Neuronal stem cell (in vitro differentiated cells): Measurements from ENCODE around the gene KIF6.

Experiments
- DNase-seq: peaks from one replicate; pipeline ENCODE4 v3.0.0-alpha.2; 2013; ENCODE audit warnings: low spot score
- H2AFZ ChIP-seq: one replicate; pipeline ENCODE4 v1.6.1; 2013; ENCODE audit warnings: mild to moderate bottlenecking, low read length, inconsistent platforms
- H2AK5ac ChIP-seq: 2 replicates; pipeline ENCODE4 v1.6.1; 2013; ENCODE audit warnings: low read depth, mild to moderate bottlenecking, inconsistent platforms, low read length, moderate library complexity, mixed read lengths
- H2BK120ac ChIP-seq: 2 replicates; pipeline ENCODE4 v1.6.1; 2013; ENCODE audit warnings: low read depth, mild to moderate bottlenecking, inconsistent platforms, low read length, moderate library complexity, mixed read lengths
- H2BK12ac ChIP-seq: one replicate; pipeline ENCODE4 v1.6.1; 2013; ENCODE audit warnings: low read length, inconsistent platforms
- H2BK15ac ChIP-seq: 2 replicates; pipeline ENCODE4 v1.6.1; 2013; ENCODE audit warnings: mild to moderate bottlenecking, low read length, inconsistent platforms, mixed read lengths
- H2BK5ac ChIP-seq: one replicate; pipeline ENCODE4 v1.6.1; 2013; ENCODE audit warnings: inconsistent platforms, mild to moderate bottlenecking, low read length, moderate library complexity
- H3K14ac ChIP-seq: one replicate; pipeline ENCODE4 v1.6.1; 2013; ENCODE audit warnings: low read length, inconsistent platforms
- H3K18ac ChIP-seq: 2 replicates; pipeline ENCODE4 v1.6.1; 2013; ENCODE audit warnings: low read length, inconsistent platforms
- H3K23ac ChIP-seq: 2 replicates; pipeline ENCODE4 v1.6.1; 2013; ENCODE audit warnings: low read depth, mild to moderate bottlenecking, mixed read lengths, low read length, inconsistent platforms; ENCODE audit not compliant: poor library complexity
- H3K27ac ChIP-seq: replicated peaks from 3 replicates; pipeline ENCODE4 v1.5.1; 2013; ENCODE audit warnings: low read length, inconsistent platforms
- H3K27me3 ChIP-seq, 3 experiments: 2 replicates each; pipeline ENCODE4 v1.6.1; 2013; ENCODE audit warnings: low read length in 3 of 3, mild to moderate bottlenecking in 2 of 3, inconsistent platforms in 1 of 3, low read depth in 1 of 3, mixed read lengths in 1 of 3, moderate library complexity in 1 of 3; ENCODE audit not compliant: control insufficient read depth in 3 of 3, insufficient read depth in 3 of 3
- H3K36me3 ChIP-seq, 2 donors: replicated peaks in 1 of 2; 2 replicates each; pipeline ENCODE4 v1.6.1; 2013; ENCODE audit warnings: low read length in 2 of 2; ENCODE audit not compliant: control insufficient read depth in 2 of 2, insufficient read depth in 2 of 2
- H3K4ac ChIP-seq: 2 replicates; pipeline ENCODE4 v1.6.1; 2013; ENCODE audit warnings: inconsistent platforms, mild to moderate bottlenecking, low read length, moderate library complexity
- H3K4me1 ChIP-seq, 2 donors: 1 replicate in 1 of 2; 2 replicates in 1 of 2; pipeline ENCODE4 v1.6.1; 2013; ENCODE audit warnings: low read length in 2 of 2, low read depth in 1 of 2; ENCODE audit not compliant: control insufficient read depth in 2 of 2, insufficient read depth in 1 of 2
- H3K4me2 ChIP-seq: one replicate; pipeline ENCODE4 v1.6.1; 2013; ENCODE audit warnings: mild to moderate bottlenecking, low read length, inconsistent platforms; ENCODE audit not compliant: insufficient read depth, poor library complexity, severe bottlenecking
- H3K4me3 ChIP-seq, 2 donors: 2 replicates each; pipeline ENCODE4 v1.5.1; 2013; ENCODE audit warnings: low read length in 2 of 2, mild to moderate bottlenecking in 2 of 2, inconsistent platforms in 1 of 2, moderate library complexity in 1 of 2
- H3K79me1 ChIP-seq: one replicate; pipeline ENCODE4 v1.6.1; 2013; ENCODE audit warnings: low read depth, mild to moderate bottlenecking, inconsistent platforms, low read length, moderate library complexity
- H3K9ac ChIP-seq: one replicate; pipeline ENCODE4 v1.6.1; 2013; ENCODE audit warnings: mild to moderate bottlenecking, low read depth, low read length, inconsistent platforms; ENCODE audit not compliant: poor library complexity
- H3K9me3 ChIP-seq, 2 donors: replicated peaks in 1 of 2; 2 replicates each; pipeline versions ENCODE3 to v1.6.1; 2013; ENCODE audit warnings: low read length in 2 of 2, mild to moderate bottlenecking in 2 of 2, inconsistent platforms in 1 of 2, low read depth in 1 of 2, mixed read lengths in 1 of 2, moderate library complexity in 1 of 2; ENCODE audit not compliant: control insufficient read depth in 2 of 2, insufficient read depth in 1 of 2
- H4K8ac ChIP-seq: one replicate; pipeline ENCODE4 v1.6.1; 2013; ENCODE audit warnings: low read depth, mild to moderate bottlenecking, inconsistent platforms, low read length, moderate library complexity
- H4K91ac ChIP-seq: one replicate; pipeline ENCODE4 v1.6.1; 2013; ENCODE audit warnings: low read length, low read depth, mild to moderate bottlenecking, inconsistent platforms; ENCODE audit not compliant: poor library complexity
- WGBS, 2 donors: extraction: QIAGEN DNeasy Blood & Tissue Kit; methylation state at CpG; one replicate each; pipeline ENCODE4 v1.1.7; 2013; ENCODE audit warnings: missing lambda C conversion rate in 2 of 2, mixed read lengths in 1 of 2; ENCODE audit not compliant: insufficient read length in 2 of 2, insufficient replicate concordance in 1 of 2; ENCODE audit errors: extremely low coverage in 2 of 2; 5-methylcytosine and 5-hydroxymethylcytosine counted together

Gene KIF6

DNA sequence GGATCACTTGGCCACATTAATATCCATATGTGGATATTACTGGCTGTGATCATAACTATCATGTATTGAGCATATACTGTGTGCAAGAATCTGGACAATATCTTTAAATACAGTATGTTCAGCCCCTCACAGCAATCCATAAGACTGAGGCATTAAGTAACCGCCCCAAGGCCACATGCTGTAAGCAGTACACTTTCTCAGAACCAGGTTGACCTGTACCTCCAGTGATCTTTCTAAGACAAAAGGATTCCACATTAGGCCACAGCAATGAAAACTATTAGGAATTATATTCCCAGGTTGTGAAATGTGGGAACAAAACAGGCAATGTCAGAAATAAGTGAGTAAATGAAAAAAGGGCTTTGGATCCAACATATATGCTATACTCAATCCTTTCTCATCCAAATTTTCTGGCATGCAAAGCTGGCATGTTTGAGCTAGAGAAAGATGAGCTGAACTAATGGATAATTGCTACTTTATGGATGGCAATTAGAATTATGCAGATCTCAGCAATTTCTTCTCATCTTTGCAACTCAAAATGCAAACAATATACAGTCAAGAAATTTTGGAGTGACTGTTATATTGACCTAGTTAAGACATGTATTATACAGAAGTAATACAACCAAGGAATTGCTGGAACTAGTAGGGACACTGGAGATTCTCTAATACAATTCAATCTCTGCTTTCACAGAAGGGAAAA, 86.9 kb downstream of the KIF6 start:
- WGBS, 2 donors: no CpG with 5 or more reads among the region's 1 CpG
- Histone ChIP-seq H3K9ac (no peak overlapping the region), H2AK5ac (no peak overlapping the region), H3K18ac (no peak overlapping the region), H3K36me3 (no peaks in the 10 kb centered on the region), H3K4me3 (no peak overlapping the region), H3K14ac (no peak overlapping the region), H3K4me1 (peaks cover 0 to 2% of the 10 kb centered on the region in 2 donors), H3K27ac (no peak overlapping the region), H3K79me1 (no peaks in the 10 kb centered on the region), H3K27me3 (no peaks in the 10 kb centered on the region), H3K23ac (no peak overlapping the region), H3K4ac (no peak overlapping the region), H2BK120ac (no peak overlapping the region), H3K9me3 (no peaks in the 10 kb centered on the region), H2BK5ac (no peak overlapping the region), H2BK12ac (no peak overlapping the region), H2BK15ac (no peak overlapping the region), H2AFZ (no peak overlapping the region), H3K4me2 (no peak overlapping the region), H4K91ac (no peak overlapping the region), H4K8ac (no peak overlapping the region)
- no peak for DNase-seq

DNA sequence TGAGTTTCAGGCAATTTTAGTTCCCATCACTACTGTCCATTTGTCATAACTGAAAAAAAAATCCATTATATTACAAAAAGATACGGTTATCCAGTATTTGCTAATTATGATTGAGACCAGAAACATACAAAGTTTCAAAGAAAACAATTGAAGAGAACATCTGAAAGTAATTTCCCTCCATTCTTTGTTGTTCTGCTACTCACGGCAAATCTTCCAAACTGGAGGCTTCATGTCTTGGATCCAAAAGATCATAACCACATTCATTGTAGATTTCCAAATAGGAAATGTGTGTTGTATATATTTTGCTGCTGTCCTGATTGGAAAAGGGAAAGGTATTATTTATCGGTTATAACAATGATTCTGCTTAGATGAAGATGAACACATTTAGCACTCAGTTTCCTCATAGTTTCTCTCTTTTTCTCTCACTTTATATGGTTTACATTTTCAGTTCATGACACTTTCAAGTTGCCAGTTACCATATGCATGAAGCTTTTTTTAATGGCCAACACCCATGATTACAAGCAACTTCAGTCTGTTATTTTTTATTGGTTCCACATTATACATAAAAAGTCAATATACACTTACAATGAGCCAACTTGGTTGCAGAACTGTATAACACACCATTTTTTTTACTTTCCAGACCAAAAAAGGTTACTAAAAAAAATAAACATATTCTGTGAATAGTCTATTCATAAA, 90.4 kb downstream of the KIF6 start:
- no peak overlapping the region for H3K14ac ChIP-seq
- H3K27ac ChIP-seq: no peak overlapping the region
- H3K27me3 ChIP-seq: no peaks in the 10 kb centered on the region
- H3K4ac ChIP-seq: no peak overlapping the region
- H3K9me3 ChIP-seq: no peaks in the 10 kb centered on the region
- H3K9ac ChIP-seq: no peak overlapping the region
- no peak overlapping the region for H4K8ac ChIP-seq
- H3K4me1 ChIP-seq: peaks cover 0 to 2% of the 10 kb centered on the region in 2 donors
- no peak overlapping the region for H2BK120ac ChIP-seq
- no peak overlapping the region for H3K18ac ChIP-seq
- H2BK5ac ChIP-seq: no peak overlapping the region
- H4K91ac ChIP-seq: no peak overlapping the region
- WGBS, 2 donors: no CpG with 5 or more reads among the region's 3 CpGs
- no peak overlapping the region for H3K4me2 ChIP-seq
- H2AK5ac ChIP-seq: no peak overlapping the region
- no peak overlapping the region for H2BK12ac ChIP-seq
- H3K36me3 ChIP-seq: no peaks in the 10 kb centered on the region
- H3K23ac ChIP-seq: no peak overlapping the region
- no peak for DNase-seq
- no peaks in the 10 kb centered on the region for H3K79me1 ChIP-seq
- no peak overlapping the region for H2BK15ac ChIP-seq
- no peak overlapping the region for H2AFZ ChIP-seq
- no peak overlapping the region for H3K4me3 ChIP-seq

DNA sequence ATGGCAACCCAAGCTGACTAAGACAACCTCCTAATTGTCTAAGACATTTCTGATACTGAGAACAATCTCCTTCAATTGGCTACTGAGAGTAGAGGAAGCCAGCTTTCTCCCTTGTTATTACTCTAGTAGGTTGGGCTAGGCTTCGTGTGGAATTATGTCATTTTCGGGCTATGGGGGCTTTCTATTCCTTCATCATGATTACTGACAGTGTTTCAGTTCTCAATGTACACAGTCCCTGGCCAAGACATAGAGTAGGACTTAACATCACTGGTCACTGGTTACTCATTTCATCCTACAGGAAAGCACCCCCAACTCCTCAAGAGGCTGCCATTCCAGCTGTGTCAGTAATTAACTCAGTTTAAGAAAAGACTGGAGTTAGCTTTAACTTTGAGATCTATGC, 100.0 kb downstream of the KIF6 start:
- H3K18ac ChIP-seq: no peak overlapping the region
- no CpG with 5 or more reads among the region's 2 CpGs for WGBS, 2 donors

DNA sequence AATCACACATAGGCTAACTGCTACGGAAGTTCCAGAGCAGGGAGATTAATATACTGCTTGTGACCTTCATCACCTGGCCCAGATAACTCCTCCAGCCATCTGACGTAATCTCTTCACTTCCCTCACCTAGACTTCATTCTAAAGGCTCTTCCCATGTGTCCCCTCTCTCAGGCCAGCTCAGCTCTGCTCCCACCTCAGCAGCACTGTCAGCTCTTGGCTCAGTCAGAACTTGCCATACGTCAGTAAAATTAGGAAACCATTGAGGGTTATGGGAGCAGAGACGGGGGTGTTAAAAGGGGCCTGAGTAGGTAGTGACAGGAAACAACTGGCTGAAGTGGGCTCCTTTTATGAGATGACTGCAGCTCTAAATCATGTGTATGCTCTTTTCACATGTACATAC, 101.5 kb downstream of the KIF6 start:
- H2BK5ac ChIP-seq: no peak overlapping the region
- no peak overlapping the region for H3K23ac ChIP-seq
- H3K9ac ChIP-seq: peak overlapping the region; percentile 21
- no peak overlapping the region for H2BK12ac ChIP-seq
- peaks cover 0 to 3% of the 10 kb centered on the region in 2 donors for H3K4me1 ChIP-seq
- H4K8ac ChIP-seq: peak overlapping the region; percentile 82
- peak overlapping the region; percentile 64 for H3K18ac ChIP-seq
- H3K36me3 ChIP-seq: no peaks in the 10 kb centered on the region
- H4K91ac ChIP-seq: no peak overlapping the region
- H3K14ac ChIP-seq: peak overlapping the region; percentile 38
- H3K4me2 ChIP-seq: no peak overlapping the region
- no CpG with 5 or more reads among the region's 4 CpGs for WGBS, 2 donors
- H3K4me3 ChIP-seq: no peak overlapping the region
- no peaks in the 10 kb centered on the region for H3K9me3 ChIP-seq
- no peak overlapping the region for H2BK120ac ChIP-seq
- no peak for DNase-seq
- no peaks in the 10 kb centered on the region for H3K79me1 ChIP-seq
- no peaks in the 10 kb centered on the region for H3K27me3 ChIP-seq
- no peak overlapping the region for H3K4ac ChIP-seq
- H2AK5ac ChIP-seq: no peak overlapping the region
- H2AFZ ChIP-seq: no peak overlapping the region
- H3K27ac ChIP-seq: no peak overlapping the region
- no peak overlapping the region for H2BK15ac ChIP-seq

More for the DNA sequence above, 100.0 kb downstream of the KIF6 start:
- no peak overlapping the region for H2BK12ac ChIP-seq
- no peak overlapping the region for H3K23ac ChIP-seq
- no peak overlapping the region for H3K4me2 ChIP-seq
- no peak overlapping the region for H4K91ac ChIP-seq
- H3K27me3 ChIP-seq: no peaks in the 10 kb centered on the region
- no peak overlapping the region for H2BK120ac ChIP-seq
- peaks cover 0 to 3% of the 10 kb centered on the region in 2 donors for H3K4me1 ChIP-seq
- no peak overlapping the region for H3K4me3 ChIP-seq
- H3K79me1 ChIP-seq: no peaks in the 10 kb centered on the region
- no peaks in the 10 kb centered on the region for H3K36me3 ChIP-seq
- H3K14ac ChIP-seq: no peak overlapping the region
- H3K27ac ChIP-seq: no peak overlapping the region
- H3K4ac ChIP-seq: no peak overlapping the region
- H3K9ac ChIP-seq: no peak overlapping the region
- H2AFZ ChIP-seq: no peak overlapping the region
- H2AK5ac ChIP-seq: no peak overlapping the region
- no peak for DNase-seq
- H4K8ac ChIP-seq: no peak overlapping the region
- no peak overlapping the region for H2BK5ac ChIP-seq
- H2BK15ac ChIP-seq: no peak overlapping the region
- no peaks in the 10 kb centered on the region for H3K9me3 ChIP-seq
